ENCODE measurements around the gene PLCG1.
"Not testable (repeated sequence)": the region's sequence is repeated elsewhere in the genome, so short reads cannot be mapped to it uniquely, and the experiment has no call there.

The PLCG1 gene

DNA sequence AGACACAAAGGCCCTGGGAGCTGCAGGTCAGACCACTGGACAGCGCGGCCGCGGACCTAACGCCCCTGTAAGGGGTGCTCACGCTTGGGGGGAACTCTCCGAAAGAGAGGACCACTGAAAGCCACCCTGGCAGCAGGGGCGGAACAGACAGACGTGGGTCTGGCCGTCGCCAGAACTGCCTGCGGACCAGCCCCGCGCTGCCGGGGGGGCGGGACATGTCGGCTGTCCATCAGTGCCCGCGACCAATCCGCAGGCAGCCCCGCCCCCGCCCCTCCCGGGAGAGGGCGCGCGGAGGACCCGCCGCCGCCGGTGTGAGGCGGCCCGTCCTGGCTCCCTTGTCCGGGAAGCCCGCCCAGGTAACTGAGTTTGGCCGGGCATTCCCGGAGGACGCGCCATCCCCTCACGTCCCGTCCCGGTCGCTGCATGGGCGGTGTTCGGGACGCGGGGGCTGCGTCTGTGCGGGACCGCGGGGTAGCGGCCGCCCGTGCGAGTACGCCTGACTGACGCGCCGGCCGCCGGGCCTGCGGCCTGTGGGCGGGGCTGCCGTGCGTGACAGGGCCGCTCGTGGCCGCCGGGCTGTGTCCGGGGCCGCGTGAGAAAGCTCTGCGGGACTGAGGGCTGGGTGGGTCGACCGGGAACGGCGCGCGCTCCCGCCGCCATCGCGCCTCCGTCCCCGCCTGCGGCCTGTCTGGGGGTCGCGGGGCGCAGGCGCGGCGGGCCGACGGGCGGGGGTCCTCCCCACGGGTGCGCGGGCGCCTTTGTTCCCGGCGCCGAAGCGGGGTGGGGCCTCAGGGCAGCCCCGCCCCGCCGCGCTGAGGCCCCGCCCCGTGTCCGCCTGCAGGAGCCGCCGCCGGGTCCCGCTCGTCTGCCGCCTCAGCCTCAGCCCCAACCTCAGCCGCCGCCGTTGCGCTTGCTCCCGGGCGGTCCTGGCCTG, at the start of gene PLCG1:
TSS of gene PLCG1 (plus strand) at position 864 of the 934 bp plus-strand sequence. CDS start 99 bp downstream, outside the sequence.
- DNase-seq = peak; percentile 75 to 89

GRCh38 chr20:41087777-41088176, 49.6 kb upstream of the PLCG1 start:
- DNase-seq = no peak

DNA sequence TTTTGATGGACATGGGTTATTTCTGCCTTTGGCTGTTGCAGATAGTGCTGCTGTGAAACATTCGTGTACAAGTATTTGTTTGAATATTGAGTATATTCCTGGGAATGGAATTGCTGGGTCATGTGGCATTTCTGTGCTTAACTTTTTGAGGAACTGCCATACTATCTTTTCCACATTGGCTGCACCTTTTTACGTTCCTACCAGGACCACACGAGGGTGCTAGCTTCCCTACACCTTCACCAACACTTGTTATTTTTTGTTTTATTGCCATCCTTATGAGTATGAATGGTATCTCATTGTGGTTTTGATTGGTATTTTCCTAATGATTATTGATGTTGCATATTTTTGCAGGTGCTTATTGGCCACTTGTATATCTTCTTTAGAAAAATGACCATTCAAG, 47.8 kb upstream of the PLCG1 start:
- DNase-seq = no peak

GRCh38 chr20:41091927-41092326, 45.4 kb upstream of the PLCG1 start:
- no peak for DNase-seq

DNA sequence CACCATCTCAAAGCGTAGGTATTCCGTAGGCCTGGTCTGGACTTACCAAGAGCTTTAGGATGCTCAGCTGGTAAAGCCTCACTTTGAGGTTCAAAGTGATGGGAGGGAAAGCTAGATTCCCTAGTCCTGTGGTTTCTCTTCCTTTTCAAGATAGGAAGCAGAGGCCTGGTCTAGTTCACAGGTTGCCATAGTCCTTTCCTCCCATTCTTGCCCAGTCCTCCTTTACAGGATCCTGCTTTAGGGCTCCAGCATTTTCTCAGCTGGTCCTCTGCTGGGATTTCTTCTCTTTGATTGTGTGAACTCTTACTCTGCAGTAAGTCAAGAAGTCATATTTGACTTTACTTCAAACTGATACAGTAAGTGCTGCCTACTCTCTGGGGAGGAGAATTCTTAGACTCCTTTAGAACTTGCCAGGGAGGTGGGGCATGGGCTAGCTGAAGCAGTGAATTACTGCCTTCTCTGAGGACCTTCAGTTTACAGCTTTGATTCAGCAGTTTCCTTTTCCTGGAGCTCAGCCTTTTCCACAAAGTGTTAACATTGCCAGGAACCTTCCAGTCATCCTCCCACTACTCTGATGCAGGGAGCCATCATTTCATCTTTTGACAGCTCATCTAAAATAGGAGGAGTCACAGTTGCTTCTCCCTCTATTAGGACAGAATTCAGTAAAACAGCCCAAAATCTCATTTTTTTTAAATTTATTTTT, 42.8 kb upstream of the PLCG1 start:
- no peak for DNase-seq

GRCh38 chr20:41095110-41095969, 42.0 kb upstream of the PLCG1 start:
- peak in 1 of 2 experiments; percentile 57 for DNase-seq

- DNase-seq = no peak
These were observed 38.6 kb upstream of the PLCG1 start for GRCh38 chr20:41098703-41099250.

- no peak for DNase-seq
These were observed 37.3 kb upstream of the PLCG1 start for GRCh38 chr20:41100001-41100480.

- DNase-seq = no peak
These were observed 35.7 kb upstream of the PLCG1 start for GRCh38 chr20:41101660-41102059.

- no peak for DNase-seq
These were observed 28.8 kb upstream of the PLCG1 start for GRCh38 chr20:41108531-41108930.

DNA sequence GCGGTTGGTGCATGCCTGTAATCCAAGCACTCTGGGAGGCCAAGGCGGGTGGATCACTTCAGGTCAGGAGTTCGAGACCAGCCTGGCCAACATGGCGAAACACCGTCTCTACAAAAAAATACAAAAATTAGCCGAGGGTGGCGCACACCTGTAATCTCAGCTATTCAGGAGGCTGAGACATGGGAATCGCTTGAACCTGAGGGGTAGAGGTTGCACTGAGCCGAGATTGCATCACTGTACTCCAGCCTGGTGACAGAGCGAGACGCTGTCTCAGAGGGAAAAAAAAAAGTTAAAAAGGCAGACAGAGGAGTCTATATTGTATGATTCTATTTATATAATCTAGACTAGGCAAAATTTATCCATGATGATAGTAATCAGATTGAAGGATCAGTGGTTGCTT, 27.3 kb upstream of the PLCG1 start:
- DNase-seq = no peak

- no peak for DNase-seq
These were observed 26.3 kb upstream of the PLCG1 start for GRCh38 chr20:41110930-41111577.

DNA sequence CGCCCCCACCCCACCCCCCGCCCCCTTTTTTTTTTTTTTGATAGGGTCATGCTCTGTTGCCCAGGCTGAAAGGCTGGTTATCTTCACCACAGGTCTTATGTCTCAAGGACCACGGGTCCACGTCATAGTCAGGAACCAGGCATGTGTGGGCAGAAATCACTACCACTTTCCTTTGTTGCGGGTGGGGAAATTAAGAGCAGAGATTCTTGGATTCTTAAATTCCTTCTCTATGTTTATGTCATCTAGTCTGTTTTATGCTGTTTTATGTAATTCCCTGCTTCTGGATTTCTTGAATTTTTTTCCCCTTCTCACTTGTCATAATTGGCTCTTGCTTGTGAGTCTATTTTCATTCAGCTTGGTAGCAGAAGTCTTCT, 25.8 kb upstream of the PLCG1 start:
- no peak for DNase-seq

DNA sequence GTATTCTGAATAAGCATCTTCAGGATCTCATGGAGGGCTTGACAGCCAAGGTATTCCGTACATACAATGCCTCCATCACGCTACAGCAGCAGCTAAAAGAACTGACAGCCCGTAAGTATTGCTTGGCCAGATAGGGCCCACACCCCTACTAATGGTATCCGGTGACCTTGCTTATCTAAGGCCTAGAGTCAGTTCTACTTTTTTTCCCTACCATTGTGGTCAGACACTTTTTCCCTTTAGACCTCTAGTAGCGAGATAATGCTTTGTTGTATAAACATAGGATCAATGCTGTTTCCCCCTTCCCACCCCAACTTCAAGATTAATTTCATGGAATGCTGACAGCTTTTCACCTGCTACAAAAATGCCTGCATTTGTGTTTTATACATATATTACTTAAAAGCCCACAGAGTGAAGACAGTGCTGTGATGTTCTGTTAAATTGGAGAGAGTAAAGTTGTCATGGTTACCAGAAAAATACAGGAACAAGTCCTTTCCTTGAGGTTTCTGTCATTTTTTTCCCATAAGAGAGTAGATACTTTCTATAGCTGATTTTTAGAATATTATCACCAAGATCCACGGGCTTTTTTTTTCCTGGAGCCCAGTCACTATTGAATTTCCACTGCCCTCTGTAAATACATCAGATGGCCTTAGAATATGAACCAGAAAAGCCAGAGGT, 20.9 kb upstream of the PLCG1 start:
- DNase-seq = no peak

- not testable (repeated sequence) for DNase-seq
These were observed 19.2 kb upstream of the PLCG1 start for GRCh38 chr20:41118159-41118558.

- no peak for DNase-seq
These were observed 18.7 kb upstream of the PLCG1 start for GRCh38 chr20:41118632-41119031.

DNA sequence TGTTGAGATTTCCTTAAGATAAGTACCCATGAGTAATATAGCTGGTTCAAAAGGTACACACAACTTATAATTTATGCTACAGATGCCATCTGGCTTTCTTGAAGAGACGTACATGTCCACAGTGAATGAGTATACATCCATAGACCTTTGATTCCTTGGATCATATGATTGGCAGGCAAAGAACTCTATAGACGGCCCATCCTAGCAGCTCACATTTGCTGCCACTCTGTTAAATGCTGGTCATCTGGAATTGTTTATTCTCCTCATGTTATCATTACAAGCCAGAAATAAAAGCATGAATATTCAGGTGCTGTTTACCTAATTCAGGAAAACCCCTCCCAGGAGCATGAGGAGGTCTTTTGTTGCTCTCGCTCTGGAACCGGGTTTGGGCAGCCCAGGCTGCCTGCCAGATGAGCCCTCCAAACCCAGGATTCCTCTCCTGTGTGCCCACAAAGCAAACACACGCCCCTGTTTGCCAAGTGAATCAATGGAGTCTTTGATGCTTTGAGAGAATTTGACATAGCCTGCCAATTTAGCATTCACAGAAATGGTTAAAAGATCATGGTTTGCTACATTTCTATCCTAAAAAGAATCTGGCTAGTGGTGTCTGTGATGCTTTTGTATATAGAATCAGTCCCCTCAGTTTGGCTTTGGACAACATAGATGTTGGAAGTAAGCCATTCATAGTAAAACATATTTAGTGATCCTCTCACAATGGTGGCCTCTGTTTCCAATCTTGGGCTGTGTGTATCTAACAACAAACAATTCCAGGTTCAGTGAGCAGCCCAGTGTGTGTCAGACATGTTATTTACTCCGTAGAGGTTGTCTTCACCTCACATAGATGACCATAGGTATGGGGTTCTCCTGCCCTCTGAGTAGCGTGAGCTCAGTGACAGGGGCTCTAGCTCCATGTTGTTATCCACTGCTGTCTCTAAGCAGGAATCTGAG, 17.5 kb upstream of the PLCG1 start:
- no peak for DNase-seq

GRCh38 chr20:41121399-41121798, 15.9 kb upstream of the PLCG1 start:
- no peak for DNase-seq

- DNase-seq = no peak
These were observed 13.7 kb upstream of the PLCG1 start for GRCh38 chr20:41123631-41124030.

GRCh38 chr20:41124451-41125094, 12.8 kb upstream of the PLCG1 start:
- no peak for DNase-seq

Data from NCI-H446 (cell line).